HCT116 (cell line): ENCODE results near the gene DELE1. TPM values are rescaled to one million over a fixed set of nuclear protein-coding genes. Genes with fewer than 3 reads are reported as not detected.

Source experiments
- ATAC-seq: fragments of 200-7000 bp; cut with Tn5 transposase; 2 replicates; pipeline ENCODE4 v1.9.1; 2020; ENCODE audit warnings: mild to moderate bottlenecking, moderate library complexity
- BruUV-seq: library from RNA; stranded (reverse); fragments of 400-500 nt; replicated peaks from 2 replicates; lab custom pipeline; 2021; lab: Mats Ljungman, UMichigan
- CTCF ChIA-PET: fragments of 300-600 bp; sonication (Branson Sonifier 250); formaldehyde crosslinking; loops from one replicate; lab custom pipeline; 2021; ENCODE audit warnings: antibody characterized with exemption; lab: Charles Lee
- POLR2A ChIA-PET: fragments of 300-600, 350-600 bp; sonication (Branson Sonifier 250); formaldehyde crosslinking; loops from one replicate; lab custom pipeline; 2021; ENCODE audit warnings: antibody characterized with exemption; lab: Charles Lee
- RAD21 ChIA-PET, 2 experiments: fragments of 300-600 bp; sonication (Branson Sonifier 250); formaldehyde crosslinking; loops; one replicate each; lab custom pipeline; 2023; ENCODE audit warnings: low total read pairs in 2 of 2; ENCODE audit not compliant: uncharacterized antibody in 2 of 2, unreplicated experiment in 2 of 2, low non-redundant PET in 1 of 2; lab: Charles Lee
- DNase-seq: peaks from one replicate; pipeline ENCODE4 v3.0.0-alpha.2; 2010; ENCODE audit warnings: low read depth, low spot score
- H2AFZ ChIP-seq: fragments of 200-600 bp; shearing (Covaris generic), sonication (generic); 2 replicates; pipeline ENCODE4 v1.6.1; 2017; ENCODE audit warnings: low read depth, mixed run types, mixed read lengths, antibody characterized with exemption, low read length; ENCODE audit not compliant: poor library complexity, severe bottlenecking
- H3K27ac ChIP-seq: 2 replicates; pipeline ENCODE4 v1.5.1; 2012; ENCODE audit warnings: low read depth, low read length
- H3K27me3 ChIP-seq: fragments of 200-600 bp; sonication (generic); 2 replicates; pipeline ENCODE4 v1.6.1; 2016; ENCODE audit warnings: mixed run types, low read length, mixed read lengths; ENCODE audit not compliant: insufficient read depth
- H3K36me3 ChIP-seq, 2 experiments: fragments of 200-500 bp in 1 of 2; fragments of 200-600 bp in 1 of 2; sonication (Bioruptor generic) in 1 of 2; sonication (generic) in 1 of 2; 2 replicates each; pipeline versions ENCODE4 v1.5.1 to v1.6.1; 2014 to 2016; ENCODE audit warnings: low read length in 2 of 2, inconsistent platforms in 1 of 2, mixed read lengths in 1 of 2, mixed run types in 1 of 2; ENCODE audit not compliant: insufficient read depth in 2 of 2, control insufficient read depth in 1 of 2
- H3K4me1 ChIP-seq, 2 experiments: fragments of 200-600 bp in 1 of 2; sonication (generic) in 1 of 2; 2 replicates each; pipeline versions ENCODE4 v1.5.1 to v1.6.1; 2012 to 2017; ENCODE audit warnings: low read length in 2 of 2, inconsistent platforms in 1 of 2, mild to moderate bottlenecking in 1 of 2, mixed read lengths in 1 of 2, mixed run types in 1 of 2, moderate library complexity in 1 of 2; ENCODE audit not compliant: insufficient read depth in 2 of 2, control insufficient read depth in 1 of 2
- H3K4me2 ChIP-seq: fragments of 200-600 bp; sonication (generic); 2 replicates; pipeline ENCODE4 v1.6.1; 2017; ENCODE audit warnings: mixed run types, low read length, mixed read lengths
- H3K4me3 ChIP-seq, 2 experiments: fragments of 200-600 bp in 1 of 2; sonication (generic) in 1 of 2; replicated peaks in 1 of 2; 2 replicates each; pipeline ENCODE4 v1.5.1; 2011 to 2016; ENCODE audit warnings: low read length in 2 of 2, control low read depth in 1 of 2, low read depth in 1 of 2, mild to moderate bottlenecking in 1 of 2, mixed read lengths in 1 of 2, mixed run types in 1 of 2
- H3K79me2 ChIP-seq: fragments of 200-600 bp; sonication (generic); 2 replicates; pipeline ENCODE4 v1.6.1; 2017; ENCODE audit warnings: mild to moderate bottlenecking, mixed run types, low read length, moderate library complexity, mixed read lengths; ENCODE audit not compliant: insufficient read depth
- H3K9ac ChIP-seq: fragments of 200-600 bp; sonication (generic); 2 replicates; pipeline ENCODE4 v1.6.1; 2016; ENCODE audit warnings: low read length, mixed read lengths
- H3K9me2 ChIP-seq: fragments of 200-600 bp; sonication (generic), shearing (Covaris generic); 2 replicates; pipeline ENCODE4 v1.6.1; 2017; ENCODE audit warnings: mixed run types, mild to moderate bottlenecking, moderate library complexity; ENCODE audit not compliant: insufficient read depth
- H3K9me3 ChIP-seq, 2 experiments: fragments of 200-500 bp in 1 of 2; fragments of 200-600 bp in 1 of 2; sonication (Bioruptor generic) in 1 of 2; sonication (generic) in 1 of 2; 2 replicates each; pipeline ENCODE4 v1.6.1; 2014 to 2017; ENCODE audit warnings: low read length in 2 of 2, mixed read lengths in 2 of 2, inconsistent platforms in 1 of 2, low read depth in 1 of 2, mild to moderate bottlenecking in 1 of 2, mixed run types in 1 of 2, moderate library complexity in 1 of 2; ENCODE audit not compliant: control insufficient read depth in 1 of 2, insufficient read depth in 1 of 2
- H4K20me1 ChIP-seq: fragments of 200-600 bp; sonication (generic), shearing (Covaris generic); 2 replicates; pipeline ENCODE4 v1.6.1; 2017; ENCODE audit warnings: mixed run types, mild to moderate bottlenecking, moderate library complexity; ENCODE audit not compliant: insufficient read depth
- CTCF ChIP-seq, 3 experiments: fragments of 200-600 bp in 1 of 3; sonication (generic) in 1 of 3; IDR thresholded peaks in 2 of 3; conservative IDR thresholded peaks in 1 of 3; 2 replicates each; pipeline ENCODE4 v1.5.1; 2012 to 2017; ENCODE audit warnings: low read depth in 2 of 3, low read length in 2 of 3, antibody characterized with exemption in 1 of 3, borderline replicate concordance in 1 of 3, control low read depth in 1 of 3, mild to moderate bottlenecking in 1 of 3, mixed read lengths in 1 of 3, mixed run types in 1 of 3, moderate library complexity in 1 of 3; ENCODE audit not compliant: insufficient read depth in 1 of 3
- ELF1 ChIP-seq: IDR thresholded peaks from 2 replicates; pipeline ENCODE4 v1.6.1; 2012; ENCODE audit warnings: low read depth, borderline replicate concordance
- EZH2 ChIP-seq: fragments of 200-600 bp; sonication (generic); IDR thresholded peaks from 2 replicates; pipeline ENCODE4 v1.6.1; 2017; ENCODE audit warnings: antibody characterized with exemption, mixed run types
- JUND ChIP-seq: IDR thresholded peaks from 2 replicates; pipeline ENCODE4 v1.6.1; 2012
- REST ChIP-seq: IDR thresholded peaks from 2 replicates; pipeline ENCODE4 v1.6.1; 2012; ENCODE audit warnings: low read depth
- SIN3A ChIP-seq: IDR thresholded peaks from 2 replicates; pipeline ENCODE4 v1.6.1; 2012; ENCODE audit warnings: low read depth
- SRF ChIP-seq: IDR thresholded peaks from 2 replicates; pipeline ENCODE4 v1.6.1; 2012; ENCODE audit warnings: low read depth
- ZBTB33 ChIP-seq: IDR thresholded peaks from 2 replicates; pipeline ENCODE4 v1.6.1; 2011; ENCODE audit warnings: mild to moderate bottlenecking, low read length, moderate library complexity; ENCODE audit not compliant: insufficient replicate concordance; ENCODE audit errors: extremely low read depth
- ZNF274 ChIP-seq: fragments of 200-500 bp; sonication (Bioruptor generic); IDR thresholded peaks from 2 replicates; pipeline ENCODE4 v1.6.1; 2014; ENCODE audit warnings: mild to moderate bottlenecking, low read depth, low read length, inconsistent platforms
- intact Hi-C: fragments of 100-400 bp; cut with micrococcal nuclease; formaldehyde crosslinking; loops from 2 replicates; pipeline ENCODE4 v1.10.0; 2022
- total RNA-seq: library from RNA; stranded (reverse); gene quantifications from one replicate; pipeline ENCODE4 v1.2.1, GENCODE V29; 2021; ENCODE audit not compliant: unreplicated experiment

The DELE1 gene
- total RNA-seq, 1 experiment from 2014 or later: 74.1 TPM

- intact Hi-C loops: no loop called here
- no TSS peak for BruUV-seq
- Histone ChIP-seq H3K36me3 (no peaks in the 10 kb centered on the region), H3K27me3 (no peaks in the 10 kb centered on the region), H3K27ac (no peak overlapping the region), H3K4me1 (peaks cover 0 to 17% of the 10 kb centered on the region in 2 experiments; a peak in 3 of 4 replicates), H4K20me1 (no peaks in the 10 kb centered on the region), H3K9ac (no peak overlapping the region), H3K4me3 (no peak overlapping the region), H3K9me3 (no peaks in the 10 kb centered on the region), H3K9me2 (no peaks in the 10 kb centered on the region), H3K79me2 (no peaks in the 10 kb centered on the region), H3K4me2 (no peak overlapping the region), H2AFZ (no peak overlapping the region)
- ATAC-seq (peak; percentile 74), DNase-seq (peak; percentile 8)
- ChIA-PET POLR2A (interaction anchor here (0.8 kb wide), 1 partner anchor 8 kb away, joined by 4 read pairs; the partner anchor contains the start of gene DELE1), CTCF (interaction anchor here (0.9 to 1.4 kb wide), 4 partner anchors 26 to 96 kb away, joined by 3 to 4 read pairs (median 3); partner anchors contain the start of gene RNF14), RAD21 (no interaction called here)
- no peak for TF ChIP-seq ELF1
- 0 out of 6 replicates have a peak, but pooled peaks of 2 of the 3 experiments have one; percentile 8 to 11 for TF ChIP-seq CTCF (IDR thresholded peaks at IDR 0.05 in 2 of 3, conservative IDR thresholded peaks at IDR 0.05 in 1 of 3; ENCODE audit: borderline replicate concordance in 1 of 3, insufficient read depth in 1 of 3, low read depth in 2 of 3, low read length in 2 of 3)
Measured at GRCh38 chr5:141915881-141916336, 7.8 kb upstream of the DELE1 start.

GRCh38 chr5:141916522-141916921 is 7.1 kb upstream of the DELE1 start:
- CTCF ChIA-PET: interaction anchor here (0.9 to 1.4 kb wide), 3 partner anchors 36 to 96 kb away, joined by 3 to 4 read pairs (median 3); partner anchors contain the start of gene RNF14
- Histone ChIP-seq H3K27me3 (no peaks in the 10 kb centered on the region), H3K27ac (no peak overlapping the region), H2AFZ (no peak overlapping the region), H3K9ac (no peak overlapping the region), H4K20me1 (no peaks in the 10 kb centered on the region), H3K79me2 (no peaks in the 10 kb centered on the region), H3K4me3 (no peak overlapping the region), H3K4me1 (peaks cover 0 to 17% of the 10 kb centered on the region in 2 experiments; a peak in 3 of 4 replicates), H3K9me2 (no peaks in the 10 kb centered on the region), H3K4me2 (no peak overlapping the region), H3K36me3 (no peaks in the 10 kb centered on the region), H3K9me3 (no peaks in the 10 kb centered on the region)
- no peak for DNase-seq
- BruUV-seq: no TSS peak
- no peak for ATAC-seq
- RAD21 ChIA-PET: no interaction called here
- intact Hi-C loops: no loop called here
- POLR2A ChIA-PET: no interaction called here
- TF ChIP-seq SIN3A: no peak
- TF ChIP-seq ZBTB33: no peak
- no peak for TF ChIP-seq ZNF274
- no peak for TF ChIP-seq SRF
- TF ChIP-seq JUND: no peak
- TF ChIP-seq REST: no peak
- TF ChIP-seq EZH2: no peak
